Measurements from ENCODE around the gene SERPINB11.
"Not testable (repeated sequence)": the region's sequence is repeated elsewhere in the genome, so short reads cannot be mapped to it uniquely, and the experiment has no call there.

The SERPINB11 gene, protein sequence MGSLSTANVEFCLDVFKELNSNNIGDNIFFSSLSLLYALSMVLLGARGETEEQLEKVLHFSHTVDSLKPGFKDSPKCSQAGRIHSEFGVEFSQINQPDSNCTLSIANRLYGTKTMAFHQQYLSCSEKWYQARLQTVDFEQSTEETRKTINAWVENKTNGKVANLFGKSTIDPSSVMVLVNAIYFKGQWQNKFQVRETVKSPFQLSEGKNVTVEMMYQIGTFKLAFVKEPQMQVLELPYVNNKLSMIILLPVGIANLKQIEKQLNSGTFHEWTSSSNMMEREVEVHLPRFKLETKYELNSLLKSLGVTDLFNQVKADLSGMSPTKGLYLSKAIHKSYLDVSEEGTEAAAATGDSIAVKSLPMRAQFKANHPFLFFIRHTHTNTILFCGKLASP

GRCh38 chr18:63702660-63703059, at the start of gene SERPINB11:
TSS of gene SERPINB11 (plus strand) at chr18:63702960. CDS start at chr18:63710194, 7,234 bp downstream.
- DNase-seq, result no peak

GRCh38 chr18:63658920-63659319, 43.8 kb upstream of the SERPINB11 start:
- not testable (repeated sequence) for DNase-seq

DNA sequence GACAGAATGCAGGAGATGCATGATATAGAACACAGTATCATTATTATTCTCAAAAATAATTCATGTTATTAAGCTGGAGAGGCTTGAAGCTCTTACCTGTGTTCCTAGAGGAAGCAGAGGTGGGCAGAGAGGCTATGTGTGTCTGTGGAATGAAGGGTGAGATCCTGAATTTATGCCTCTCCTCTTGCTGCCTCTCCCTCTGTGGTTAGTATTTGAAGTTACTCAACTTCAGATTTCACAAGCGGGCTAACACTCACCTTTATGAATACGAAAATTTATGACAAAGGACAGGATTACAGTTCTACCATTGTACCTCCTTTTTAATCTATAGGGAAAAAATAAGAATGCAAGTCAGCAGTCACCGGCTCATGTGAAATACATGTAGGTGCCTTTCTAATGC, 41.0 kb upstream of the SERPINB11 start, which contains the start of gene SERPINB3:
SERPINB3 (minus strand) TSS at position 144 of the 400 bp plus-strand sequence. CDS start 677 bp downstream, outside the sequence.
- not testable (repeated sequence) for DNase-seq

DNA sequence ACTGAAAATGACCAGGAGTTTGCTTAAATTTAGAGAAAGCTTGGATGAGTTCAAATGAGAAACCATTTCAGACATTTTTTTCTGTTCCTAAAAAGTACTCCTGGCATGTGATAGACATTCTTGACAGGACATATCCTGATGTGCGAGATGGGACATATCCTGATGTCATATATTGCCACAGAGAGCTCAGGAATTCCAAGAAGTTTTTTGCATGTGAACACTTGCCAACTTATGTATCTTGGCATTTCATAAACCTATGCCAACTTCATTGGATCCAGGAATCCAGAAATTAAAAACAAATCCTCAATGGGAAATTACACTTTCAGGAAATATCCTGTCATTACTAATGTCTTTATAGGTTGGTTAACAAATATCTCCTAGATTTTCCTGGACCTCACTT, 38.2 kb upstream of the SERPINB11 start:
- DNase-seq, result no peak

- no peak for DNase-seq
Observed at GRCh38 chr18:63676526-63677323, 26.0 kb upstream of the SERPINB11 start.

DNA sequence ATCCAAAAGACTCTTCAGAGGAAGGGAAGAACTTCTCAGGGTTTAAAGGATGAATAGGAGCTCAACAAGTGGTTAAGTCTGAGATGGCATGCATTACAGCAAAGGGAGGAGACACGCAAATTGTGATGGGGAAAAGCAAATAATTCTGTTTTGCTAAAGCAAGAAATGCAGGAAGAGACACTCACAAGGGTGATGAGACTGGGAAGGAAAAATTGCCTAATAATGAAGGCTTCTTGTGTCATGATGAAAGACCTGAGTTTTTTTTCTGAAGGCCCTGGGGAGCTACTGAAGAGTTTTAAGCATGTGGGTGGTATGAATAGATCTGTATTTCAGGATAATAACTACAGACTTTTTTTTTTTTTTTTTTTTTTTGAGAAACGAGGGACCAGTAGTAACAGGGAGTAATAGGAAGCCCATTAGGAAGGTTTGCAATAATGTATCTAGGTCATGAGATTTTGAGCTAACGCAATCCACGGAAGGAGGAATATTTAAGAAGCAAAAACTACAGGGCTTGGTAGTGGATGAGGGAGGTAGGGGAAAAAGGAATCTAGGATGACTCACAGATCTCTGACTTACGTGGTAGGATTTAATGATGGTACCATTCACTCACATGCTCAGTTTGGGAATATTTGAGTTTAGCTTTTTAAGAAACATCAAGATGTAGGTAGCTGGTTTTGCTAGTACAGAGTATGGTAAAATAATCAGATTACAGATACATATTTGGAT, 25.1 kb upstream of the SERPINB11 start:
- no peak for DNase-seq

- DNase-seq, result no peak
Observed at GRCh38 chr18:63679820-63680606, 22.7 kb upstream of the SERPINB11 start.

GRCh38 chr18:63681449-63682340, 21.1 kb upstream of the SERPINB11 start:
- no peak for DNase-seq

- no peak for DNase-seq
Observed at GRCh38 chr18:63683152-63683551, 19.6 kb upstream of the SERPINB11 start.

- DNase-seq, result no peak
Observed at GRCh38 chr18:63683890-63684289, 18.9 kb upstream of the SERPINB11 start.

DNA sequence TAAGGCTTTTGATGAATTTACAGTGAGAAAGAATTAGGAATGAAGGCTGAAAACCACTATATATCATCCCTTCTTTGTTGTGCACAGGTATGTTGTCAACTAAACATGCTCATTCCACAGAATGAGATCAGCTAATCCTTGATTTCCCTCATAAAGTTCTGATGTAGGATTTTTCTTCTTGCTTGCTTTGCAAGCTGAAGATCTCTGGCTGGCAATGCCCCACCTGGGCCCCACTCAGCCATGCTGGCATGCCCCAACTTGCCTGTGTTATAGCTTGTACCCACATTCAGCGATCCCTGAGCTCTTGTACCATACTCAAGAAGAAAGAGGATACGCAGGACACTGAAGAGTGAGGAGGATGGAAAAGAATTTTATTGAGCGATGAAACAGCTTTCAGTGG, 18.0 kb upstream of the SERPINB11 start:
- DNase-seq, result no peak

GRCh38 chr18:63686871-63687270, 15.9 kb upstream of the SERPINB11 start:
- no peak for DNase-seq

- no peak for DNase-seq
Observed at GRCh38 chr18:63689064-63689463, 13.7 kb upstream of the SERPINB11 start.

DNA sequence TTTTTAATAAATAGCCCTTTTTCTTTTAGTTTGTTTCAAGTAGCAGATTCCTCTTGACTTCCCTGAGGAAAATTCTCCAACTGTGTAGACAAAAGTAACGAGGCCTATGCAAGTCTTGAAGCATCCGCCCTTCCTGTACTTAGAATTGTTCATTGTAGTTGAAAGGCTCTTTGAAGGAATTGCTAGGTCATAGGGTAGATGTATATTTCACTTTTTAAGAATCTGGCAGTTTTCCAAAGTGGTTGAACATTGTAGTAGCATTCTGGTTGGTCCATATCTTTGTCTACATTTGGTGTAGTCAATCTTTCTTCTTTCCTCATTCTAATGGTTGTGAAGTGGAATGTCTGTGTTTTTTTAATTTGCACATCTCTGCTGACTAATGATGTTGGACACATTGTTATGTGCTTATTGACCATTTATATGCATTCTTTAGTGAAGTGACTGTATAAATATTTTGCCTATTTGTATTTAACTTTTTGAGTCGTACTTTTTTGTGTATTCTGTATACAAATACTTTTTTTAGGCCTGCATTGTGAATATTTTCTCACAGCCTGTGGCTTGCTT, 5.6 kb upstream of the SERPINB11 start:
- DNase-seq, result no peak

- DNase-seq, result no peak
Observed at GRCh38 chr18:63700501-63700900, 2.3 kb upstream of the SERPINB11 start.

DNA sequence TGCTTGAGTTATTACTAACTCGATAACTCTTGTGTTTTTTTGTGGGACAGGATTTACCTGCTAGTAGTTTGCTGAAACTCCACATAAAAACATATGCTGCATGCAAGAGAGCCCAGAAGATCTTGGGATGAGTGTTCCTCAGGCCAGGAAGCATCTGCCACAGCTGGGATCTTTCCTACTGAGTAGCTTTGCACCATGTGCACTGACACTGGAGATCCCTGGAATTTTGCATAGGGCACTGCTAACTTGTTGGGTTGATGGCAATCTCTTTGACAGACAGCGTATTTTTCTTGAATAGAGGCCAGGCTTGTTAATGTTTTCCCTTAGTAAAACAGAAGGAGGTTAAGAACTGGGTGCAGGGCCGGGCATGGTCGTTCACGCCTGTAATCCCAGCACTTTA, 808 bp upstream of the SERPINB11 start:
- no peak for DNase-seq

DNA sequence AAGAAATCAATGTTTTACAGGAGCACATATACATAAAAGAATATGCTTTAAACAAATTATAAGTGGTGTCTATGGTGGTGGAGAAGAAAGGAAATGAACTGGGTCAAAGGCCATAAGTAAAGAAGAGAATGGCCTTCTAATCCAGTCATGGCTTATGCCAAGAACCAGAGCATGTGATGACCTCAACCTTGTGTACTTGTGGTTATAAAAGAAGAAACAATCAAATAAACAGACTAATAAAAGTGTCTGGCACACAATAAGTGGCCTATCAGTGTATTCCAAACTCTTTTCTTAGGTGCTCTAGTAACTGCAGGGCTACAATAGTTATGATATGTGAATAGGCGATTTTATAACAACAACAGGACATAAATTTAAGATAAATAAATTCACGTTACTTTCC, 2.6 kb downstream of the SERPINB11 start:
- DNase-seq, result no peak

- DNase-seq, result no peak
Observed at GRCh38 chr18:63707816-63708215, 5.1 kb downstream of the SERPINB11 start.

- no peak for DNase-seq
Observed at GRCh38 chr18:63708650-63709049, 5.9 kb downstream of the SERPINB11 start.

GRCh38 chr18:63725682-63726480, 23.1 kb downstream of the SERPINB11 start:
- no peak for DNase-seq
